Measurements from ENCODE around the gene JAK2.

The JAK2 gene

DNA sequence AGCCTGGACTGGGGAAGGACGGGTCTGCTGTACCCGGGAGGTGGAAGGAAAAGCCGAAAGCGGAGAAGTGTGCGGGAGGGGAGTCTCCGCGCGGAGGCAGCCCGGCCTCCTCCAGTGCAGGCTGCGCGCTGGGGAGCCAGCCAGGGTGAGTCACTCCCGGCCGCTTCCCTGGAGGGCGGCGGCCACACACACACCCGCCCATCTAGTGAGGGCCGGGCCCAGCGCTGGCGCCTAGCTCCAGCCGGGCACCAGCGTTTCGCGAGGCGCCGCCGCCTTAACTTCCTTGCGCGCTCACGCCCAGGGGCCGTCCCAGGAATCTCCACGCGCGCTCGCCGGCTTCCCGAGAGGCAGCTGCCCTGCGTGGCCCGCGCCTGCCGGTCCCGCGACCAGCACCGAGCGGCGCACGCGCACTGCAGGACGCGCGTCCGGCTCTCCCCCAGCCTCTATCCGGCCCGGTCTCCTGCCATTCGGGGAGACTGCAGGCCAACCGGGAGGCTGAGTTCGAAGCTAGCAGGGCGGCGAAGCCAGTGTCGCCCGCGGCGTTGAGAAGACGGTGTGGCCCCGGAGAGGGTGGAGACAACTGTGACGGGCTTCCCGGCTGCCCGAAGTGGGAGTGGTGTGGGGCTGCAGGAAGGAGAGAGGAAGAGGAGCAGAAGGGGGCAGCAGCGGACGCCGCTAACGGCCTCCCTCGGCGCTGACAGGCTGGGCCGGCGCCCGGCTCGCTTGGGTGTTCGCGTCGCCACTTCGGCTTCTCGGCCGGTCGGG is at the start of gene JAK2:
TSS of gene JAK2 (plus strand) at position 652 of the 765 bp plus-strand sequence. CDS start 36,716 bp downstream, outside the sequence.
- peak; percentile 94 for DNase-seq

GRCh38 chr9:4936277-4936676 is 48.8 kb upstream of the JAK2 start:
- peak; percentile 91 for DNase-seq

DNA sequence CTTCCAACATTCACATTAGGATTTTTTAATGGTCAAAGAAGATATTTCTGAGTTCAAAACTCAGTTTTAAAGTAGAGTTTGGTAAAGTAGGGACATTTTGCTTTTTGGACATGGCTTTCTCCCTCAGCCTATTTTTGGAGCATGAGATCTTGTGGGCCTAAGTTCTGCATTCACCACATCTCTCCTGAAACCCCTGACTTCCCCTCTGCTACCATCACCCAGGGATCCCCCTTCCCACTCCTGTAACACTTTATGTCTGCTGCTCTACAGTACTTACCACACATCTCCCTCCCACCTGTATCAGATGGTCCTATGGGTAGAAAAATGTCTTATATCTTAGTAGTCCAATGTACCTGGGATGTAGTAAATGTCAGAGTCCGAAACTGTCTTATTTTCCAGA is 48.2 kb upstream of the JAK2 start:
- peak; percentile 87 for DNase-seq

- peak; percentile 88 for DNase-seq
Observed at GRCh38 chr9:4937446-4937845, 47.6 kb upstream of the JAK2 start.

GRCh38 chr9:4938496-4938895 is 46.6 kb upstream of the JAK2 start:
- peak; percentile 62 for DNase-seq

DNA sequence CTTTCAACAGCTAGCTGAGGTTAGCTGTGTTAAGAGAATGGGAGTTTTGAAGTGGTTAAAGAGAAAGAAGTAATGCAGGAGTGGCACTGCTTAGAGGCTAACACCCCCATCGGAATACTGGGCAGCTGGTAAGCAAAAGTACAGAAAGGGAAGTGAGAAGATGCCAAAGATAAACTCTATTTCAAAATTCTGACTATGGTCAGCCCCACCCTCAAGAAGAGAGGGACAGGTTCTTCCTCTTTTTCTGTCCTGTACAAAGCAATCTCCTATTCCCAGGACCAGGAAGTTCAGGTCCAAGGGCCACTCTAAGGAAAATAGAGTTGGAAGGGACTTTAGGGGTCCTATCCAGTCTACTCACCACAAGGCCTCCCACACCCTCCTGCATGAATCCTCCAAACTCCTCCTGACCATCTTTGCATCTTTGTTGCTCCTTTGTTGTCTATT is 45.9 kb upstream of the JAK2 start:
- DNase-seq, result peak; percentile 90

DNA sequence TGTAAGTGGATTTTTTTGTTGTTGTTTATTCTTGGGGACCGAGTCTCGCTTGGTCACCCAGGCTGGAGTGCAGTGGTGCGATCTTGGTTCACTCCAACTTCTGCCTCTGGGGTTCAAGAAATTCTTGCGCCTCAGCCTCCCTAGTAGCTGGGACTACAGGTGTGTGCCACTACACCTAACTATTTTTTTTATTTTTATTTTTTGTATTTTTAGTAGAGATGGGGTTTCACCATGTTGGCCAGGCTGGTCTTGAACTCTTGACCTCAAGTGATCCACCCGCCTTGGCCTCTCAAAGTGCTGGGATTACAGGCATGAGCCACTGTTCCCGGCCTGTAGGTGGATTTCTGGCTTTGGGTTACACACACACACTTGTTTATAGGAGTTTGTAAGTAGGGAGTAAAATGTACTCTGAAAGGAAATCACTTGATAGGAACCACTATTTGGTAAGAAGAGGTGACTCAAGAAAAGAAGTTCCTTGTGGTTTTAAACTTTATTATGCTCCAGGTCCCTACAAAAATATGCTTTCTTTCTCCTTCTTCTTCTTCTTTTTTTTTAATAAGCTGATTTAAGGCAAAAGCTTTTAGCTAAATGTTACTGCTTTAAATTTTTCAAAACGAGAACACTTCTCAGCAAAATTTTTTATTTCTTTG is 42.9 kb upstream of the JAK2 start:
- DNase-seq, result peak; percentile 92

GRCh38 chr9:4943346-4943745 is 41.7 kb upstream of the JAK2 start:
- no peak for DNase-seq

- peak; percentile 75 for DNase-seq
Observed at GRCh38 chr9:4944431-4945211, 40.5 kb upstream of the JAK2 start.

DNA sequence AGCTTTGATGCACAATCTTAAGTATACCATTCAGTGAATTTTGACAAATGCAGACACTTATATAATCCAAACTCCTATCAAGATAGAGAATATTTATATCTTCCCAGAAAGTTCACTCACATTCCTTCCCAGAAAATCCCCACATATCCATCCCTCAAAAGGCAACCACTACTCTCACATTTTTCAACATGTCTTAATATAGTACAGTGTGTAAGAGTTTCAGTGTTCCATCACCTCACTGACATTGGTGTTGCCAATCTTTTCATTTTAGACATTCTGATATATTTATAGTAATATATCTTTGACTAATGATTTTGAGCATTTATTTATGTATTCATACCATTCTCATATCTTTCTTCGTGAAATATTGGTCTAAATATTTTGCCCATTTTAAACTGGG is 38.1 kb upstream of the JAK2 start:
- DNase-seq, result no peak

- no peak for DNase-seq
Observed at GRCh38 chr9:4955836-4956235, 29.2 kb upstream of the JAK2 start.

DNA sequence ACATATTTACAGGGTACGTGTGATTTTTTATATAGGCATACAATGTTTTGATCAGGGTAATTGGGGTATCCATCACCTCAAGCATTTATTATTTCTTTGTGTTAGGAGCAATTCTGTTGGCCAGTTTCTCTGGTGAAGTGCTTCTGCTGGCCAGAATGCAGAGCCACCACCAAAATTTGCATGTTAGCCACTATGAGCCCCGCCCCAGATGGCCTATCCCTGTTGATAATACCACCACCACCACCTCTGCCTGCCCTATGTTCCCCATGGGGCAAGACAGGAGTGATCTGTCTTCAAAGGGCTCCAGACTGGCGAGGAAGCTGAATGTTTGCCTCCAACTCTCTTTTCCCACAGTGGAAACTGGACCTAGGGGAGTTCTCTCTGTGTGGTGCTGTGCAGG is 26.0 kb upstream of the JAK2 start:
- no peak for DNase-seq

DNA sequence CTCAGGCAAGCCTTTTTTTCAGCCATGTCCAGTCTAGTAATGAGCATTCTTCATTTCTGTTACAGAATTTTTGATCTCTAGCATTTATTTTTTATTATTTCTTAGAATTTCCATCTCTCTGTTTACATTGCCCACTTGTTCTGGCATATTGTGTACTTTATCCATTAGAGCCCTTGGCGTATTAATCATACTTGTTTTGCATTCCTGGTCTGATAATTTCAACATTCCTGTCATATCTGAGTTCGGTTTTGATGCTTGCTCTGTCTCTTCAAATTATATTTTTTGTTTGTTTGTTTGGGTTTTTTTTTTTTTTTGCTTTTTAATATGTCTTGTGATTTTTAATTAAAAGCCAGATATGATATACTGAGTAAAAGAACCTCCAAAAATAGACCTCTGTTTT is 23.0 kb upstream of the JAK2 start:
- no peak for DNase-seq

GRCh38 chr9:4964540-4964939 is 20.5 kb upstream of the JAK2 start:
- no peak for DNase-seq

- no peak for DNase-seq
Observed at GRCh38 chr9:4965174-4965821, 19.8 kb upstream of the JAK2 start.

GRCh38 chr9:4967523-4967922 is 17.5 kb upstream of the JAK2 start:
- DNase-seq, result no peak

DNA sequence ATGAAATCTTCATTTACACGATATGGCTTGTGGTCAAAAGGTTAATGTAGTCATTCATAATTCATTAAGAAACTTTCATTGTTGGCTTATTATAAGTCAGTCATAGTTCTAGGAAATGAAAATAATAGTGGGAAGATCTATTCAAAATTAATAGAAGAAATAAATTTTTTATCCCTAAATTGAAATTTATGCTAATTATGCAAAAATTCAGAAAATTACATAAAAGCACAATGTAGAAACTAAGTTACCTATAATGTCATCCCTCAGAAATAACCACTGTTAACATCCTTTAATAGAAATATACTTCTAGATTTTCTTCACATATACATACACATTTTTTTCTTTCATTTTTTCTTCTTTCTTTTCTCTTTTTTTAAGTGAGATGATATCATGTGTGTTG is 15.9 kb upstream of the JAK2 start:
- no peak for DNase-seq

DNA sequence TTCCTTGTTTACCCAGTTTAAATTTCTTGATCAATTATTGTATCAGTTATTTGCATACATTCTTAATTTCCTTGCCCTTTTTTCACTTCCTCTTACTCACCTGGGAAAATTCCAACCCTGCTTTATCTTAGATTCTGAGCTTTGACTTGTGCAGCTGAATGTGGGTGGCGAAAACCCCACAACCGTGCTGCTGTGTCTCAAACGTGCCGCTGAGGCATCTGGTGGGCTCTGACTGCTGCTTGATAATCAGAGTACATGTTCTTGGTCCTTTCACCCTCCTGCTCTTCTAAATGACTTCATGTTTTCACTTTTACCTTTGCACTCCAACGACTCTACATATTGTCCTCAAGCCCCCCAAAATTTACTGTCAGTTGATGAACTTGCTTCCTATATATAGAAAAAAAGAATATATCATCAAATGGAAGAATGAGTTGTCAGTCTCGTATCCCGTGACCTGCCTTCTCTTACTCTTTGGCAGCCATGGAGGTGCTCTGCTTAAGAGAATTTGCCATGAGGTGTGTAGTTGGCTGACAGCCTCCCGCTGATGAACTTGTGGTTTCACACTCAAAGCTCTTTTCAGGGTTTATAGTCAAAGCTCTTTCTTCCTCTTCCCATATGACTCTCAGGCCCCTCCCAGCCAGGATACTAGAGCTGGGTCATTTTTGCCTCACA is 14.0 kb upstream of the JAK2 start:
- peak; percentile 61 for DNase-seq

DNA sequence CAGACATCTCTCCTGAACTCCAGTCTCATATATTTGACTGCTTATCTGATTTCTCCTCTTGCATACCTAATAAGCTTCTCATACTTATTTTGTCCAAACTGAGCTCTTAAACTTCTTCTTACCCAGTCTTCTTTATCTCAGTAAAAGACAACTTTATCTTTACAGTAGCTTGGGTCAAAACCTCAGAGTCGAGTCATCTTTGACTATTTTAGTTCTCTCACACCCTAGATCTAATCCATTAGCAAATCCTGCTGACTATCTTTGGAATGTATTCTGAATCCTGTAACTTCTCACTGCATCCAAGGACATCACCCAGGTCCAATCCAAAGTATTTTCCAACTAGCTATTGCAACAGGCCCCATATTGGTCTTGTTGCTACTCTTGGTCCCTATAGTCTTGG is 11.8 kb upstream of the JAK2 start:
- no peak for DNase-seq

- no peak for DNase-seq
Observed at GRCh38 chr9:4973902-4974301, 11.2 kb upstream of the JAK2 start.

- DNase-seq, result no peak
Observed at GRCh38 chr9:4979239-4979638, 5.8 kb upstream of the JAK2 start.

GRCh38 chr9:4980086-4980727 is 4.9 kb upstream of the JAK2 start:
- peak; percentile 62 for DNase-seq

Data from inflammatory macrophage treated with lipopolysaccharide for 4 hours (primary cell).